HG03520 (cell line): ENCODE measurements around the gene MICAL3.
"Not testable (repeated sequence)": the region's sequence is repeated elsewhere in the genome, so short reads cannot be mapped to it uniquely, and the experiment has no call there.

Experiments
- ATAC-seq: cut with Tn5 transposase; IDR thresholded peaks from one replicate; pipeline ENCODE4 v1.9.1; 2021; ENCODE audit warnings: mild to moderate bottlenecking, moderate library complexity; ENCODE audit not compliant: unreplicated experiment

MICAL3 gene

DNA sequence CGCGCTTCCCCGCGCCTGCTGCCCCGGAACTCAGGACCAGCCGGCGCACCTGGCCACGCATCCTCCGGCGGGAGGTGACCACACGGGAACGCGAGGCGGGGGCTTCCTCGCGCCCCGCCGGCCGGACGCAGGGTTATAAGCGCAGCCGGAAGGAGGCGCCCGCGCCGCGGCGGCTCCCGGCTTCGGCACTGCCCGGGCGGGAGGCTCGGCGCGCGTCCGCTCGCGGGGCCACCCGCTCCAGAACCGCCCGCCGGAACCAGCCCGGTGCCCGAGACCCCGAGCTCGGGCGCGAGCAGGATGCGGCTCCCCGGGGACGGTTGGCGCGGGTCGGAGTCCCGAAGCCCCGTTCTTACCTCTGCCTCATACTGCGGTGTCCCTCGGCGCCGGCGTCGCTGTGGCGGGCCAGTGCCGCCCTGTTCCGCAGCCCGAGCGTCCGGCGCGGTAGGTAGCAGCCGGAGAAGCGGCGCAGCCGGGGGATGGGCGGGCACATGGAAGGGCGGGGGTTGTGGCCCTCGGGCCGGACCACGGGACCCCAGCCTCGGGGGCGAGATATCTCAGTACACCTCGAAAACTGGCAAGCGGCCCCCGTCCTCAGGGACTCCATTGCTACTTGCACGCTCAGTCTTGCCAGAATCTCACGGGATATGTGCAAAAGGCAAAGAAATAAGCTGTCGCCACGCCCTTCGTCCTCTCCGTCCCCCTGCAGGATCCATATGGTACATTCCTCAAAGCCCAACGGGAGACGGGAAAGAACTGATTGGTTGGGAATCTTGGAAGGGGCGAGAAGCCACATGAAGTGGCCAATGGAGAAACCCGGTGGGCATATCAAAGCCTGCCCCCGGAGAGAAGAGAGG lies 23.1 kb downstream of the MICAL3 start:
- ATAC-seq, result no peak

DNA sequence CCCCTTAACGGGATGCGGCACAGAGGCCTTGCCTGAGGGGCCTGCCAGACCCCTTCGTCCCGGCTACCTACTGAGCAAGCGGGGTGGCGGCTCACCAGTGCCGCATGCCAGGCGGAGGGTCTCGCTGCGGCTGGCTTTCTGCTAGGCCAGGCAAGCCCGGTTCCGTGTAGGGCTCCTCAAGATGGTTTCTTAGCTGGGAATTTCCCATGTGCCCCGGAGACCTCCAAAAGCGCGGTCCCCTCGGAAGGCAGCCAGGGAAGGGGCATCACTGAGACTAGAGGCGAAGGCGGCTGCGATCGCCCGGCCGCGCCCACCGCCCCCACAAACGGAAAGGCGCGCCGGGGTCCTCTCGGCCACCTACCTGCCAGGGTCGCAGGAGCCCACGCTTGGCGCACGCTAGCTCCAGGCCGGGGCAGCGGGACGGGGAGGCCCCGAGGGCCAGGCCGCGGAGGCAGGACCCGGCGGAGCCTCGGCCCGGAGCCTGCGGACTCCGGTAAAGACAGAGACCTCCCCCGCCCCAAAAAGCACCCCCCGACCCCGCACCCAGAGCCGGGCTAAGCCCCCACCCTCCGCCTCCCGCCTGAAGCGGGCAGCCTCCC lies 23.8 kb downstream of the MICAL3 start:
- ATAC-seq, result no peak

DNA sequence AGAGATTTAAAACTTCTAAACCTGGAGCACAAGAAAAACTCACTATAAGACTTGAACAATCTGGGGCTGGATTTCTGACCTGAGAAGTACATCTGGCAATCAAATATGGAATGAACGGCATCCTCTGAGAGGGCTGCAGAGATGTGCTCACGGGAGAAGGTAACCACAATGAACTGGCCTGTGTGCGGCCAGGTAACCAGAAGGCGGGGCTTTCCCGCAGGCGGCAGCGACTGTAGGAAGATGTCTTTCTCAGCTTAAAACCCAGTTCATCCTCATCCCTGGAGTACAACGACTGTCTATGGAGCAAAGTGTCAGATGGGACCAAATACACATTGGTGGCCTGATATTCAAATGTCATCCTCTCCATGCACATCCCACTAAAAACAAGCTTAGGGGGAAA lies 24.5 kb downstream of the MICAL3 start:
- ATAC-seq, result no peak

DNA sequence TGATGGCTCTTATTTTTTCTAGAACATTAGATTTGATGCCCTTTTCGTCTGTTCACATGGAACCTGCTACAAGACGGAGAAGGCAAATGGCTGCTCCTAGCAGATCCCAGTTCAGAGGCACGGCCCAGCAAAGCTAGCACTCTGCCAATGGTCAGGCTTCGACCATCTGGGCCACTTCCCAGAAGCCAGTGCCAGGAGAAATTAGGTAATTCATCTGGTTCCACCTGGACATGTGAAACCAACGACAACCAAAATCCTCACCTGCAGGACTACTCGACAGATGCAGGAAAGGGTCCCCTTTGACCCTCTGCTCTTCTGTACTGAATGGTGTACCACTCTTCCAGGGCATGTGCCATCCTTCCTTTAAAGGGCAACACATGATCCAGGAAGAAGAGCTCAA lies 25.4 kb downstream of the MICAL3 start:
- ATAC-seq, result no peak

DNA sequence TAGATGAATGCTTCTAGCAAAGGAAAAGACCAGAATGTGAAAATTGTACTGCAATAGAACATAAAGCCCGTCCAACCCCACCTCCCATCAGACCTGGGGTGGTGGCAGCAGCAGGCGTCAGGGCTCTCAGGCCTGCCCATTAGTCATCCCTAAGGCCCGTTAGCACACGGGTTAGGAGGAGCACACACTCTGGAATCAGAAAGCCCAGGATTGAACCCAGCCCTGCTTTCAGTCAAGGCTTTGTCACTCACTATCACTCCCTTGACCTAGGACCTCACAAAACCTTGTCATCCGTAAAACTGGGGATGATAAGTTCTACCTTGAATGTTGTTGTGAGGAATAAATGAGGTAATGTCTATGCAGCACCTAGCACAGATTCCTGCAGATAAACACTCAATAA lies 26.9 kb downstream of the MICAL3 start:
- ATAC-seq, result no peak

DNA sequence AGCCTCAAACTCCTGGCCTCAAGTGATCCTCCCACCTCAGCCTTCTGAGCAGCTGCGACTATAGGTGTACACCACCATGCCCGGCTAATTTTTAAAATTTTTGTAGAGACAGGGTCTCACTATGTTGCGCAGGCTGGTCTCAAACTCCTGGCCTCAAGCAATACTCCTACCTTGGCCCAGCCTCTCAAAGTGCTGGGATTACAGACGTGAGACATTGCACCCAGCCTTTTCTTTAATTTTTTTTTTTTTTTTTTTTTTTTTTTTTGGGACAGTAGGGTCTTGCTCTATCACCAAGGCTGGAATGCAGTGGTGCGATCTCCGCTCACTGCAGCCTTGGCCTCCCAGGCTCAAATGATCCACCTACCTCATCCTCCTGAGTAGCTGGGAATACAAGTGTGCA lies 29.1 kb downstream of the MICAL3 start:
- ATAC-seq, result not testable (repeated sequence)

DNA sequence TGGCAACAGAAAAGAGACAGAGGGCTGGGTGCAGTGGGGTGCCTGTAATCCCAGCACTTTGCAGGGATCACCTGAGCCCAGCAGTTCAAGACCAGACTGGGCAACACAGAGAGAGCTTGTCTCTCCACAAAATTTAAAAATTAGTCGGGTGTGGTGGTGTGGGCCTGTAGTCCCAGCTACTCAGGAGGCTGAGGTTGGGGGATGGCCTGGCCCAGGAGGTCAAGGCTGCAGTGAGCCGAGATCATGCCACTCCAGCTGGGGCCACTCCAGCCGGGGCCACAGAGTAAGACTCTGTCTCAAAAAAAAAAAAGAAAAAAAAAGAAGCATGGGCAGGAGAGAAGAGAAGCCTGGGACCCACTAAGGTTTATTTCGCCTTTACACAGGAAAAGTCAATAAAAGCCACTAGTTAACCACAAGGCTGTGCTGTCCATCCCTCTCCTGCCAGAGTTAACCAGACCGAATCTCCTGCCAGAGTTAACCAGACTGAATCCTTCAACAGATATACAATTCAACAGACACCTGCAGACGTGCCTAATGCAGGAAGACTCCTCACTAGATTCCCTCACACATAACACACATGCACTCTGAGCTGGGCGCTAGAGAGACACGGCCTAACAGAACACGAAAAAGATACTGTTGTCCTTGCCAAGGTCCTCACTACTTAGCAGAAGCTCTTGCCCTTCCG lies 29.8 kb downstream of the MICAL3 start:
- no peak for ATAC-seq

DNA sequence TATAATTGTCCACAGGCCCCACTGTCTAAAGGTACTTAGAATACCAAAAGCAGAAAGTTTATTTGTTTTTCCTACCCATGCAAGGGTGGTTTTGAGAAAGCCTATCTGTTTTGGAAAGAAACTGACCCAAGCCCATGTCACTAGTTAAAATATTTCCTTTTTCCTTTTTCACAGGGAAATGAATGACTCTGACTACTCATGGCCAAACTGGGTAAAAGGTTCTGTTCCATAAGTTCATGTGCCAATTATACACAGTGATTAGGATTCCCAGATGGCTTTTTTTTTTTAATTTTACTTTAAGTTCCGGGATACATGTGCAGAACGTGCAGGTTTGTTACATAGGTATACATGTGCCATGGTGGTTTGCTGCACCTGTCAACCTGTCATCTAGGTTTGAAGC lies 31.4 kb downstream of the MICAL3 start:
- not testable (repeated sequence) for ATAC-seq

DNA sequence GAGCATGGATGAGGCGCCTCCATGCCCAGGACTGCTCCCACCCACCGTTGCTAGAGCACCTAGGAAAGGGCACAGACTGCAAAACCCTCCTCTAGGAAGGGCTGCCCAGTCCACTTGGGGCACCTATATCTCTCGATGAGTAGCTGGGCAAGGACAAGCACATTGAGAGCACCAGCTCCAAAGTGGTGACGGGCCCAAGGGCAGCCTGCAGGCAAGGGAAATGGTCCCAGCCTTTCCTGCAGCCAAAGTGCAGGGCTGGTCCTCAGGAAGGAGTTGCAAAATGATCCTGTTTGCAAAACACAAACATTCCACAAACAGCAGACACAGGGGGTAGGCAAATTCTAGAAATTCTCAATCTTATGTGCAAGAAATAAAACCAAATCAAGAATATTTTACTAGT lies 32.4 kb downstream of the MICAL3 start:
- ATAC-seq, result not testable (repeated sequence)

DNA sequence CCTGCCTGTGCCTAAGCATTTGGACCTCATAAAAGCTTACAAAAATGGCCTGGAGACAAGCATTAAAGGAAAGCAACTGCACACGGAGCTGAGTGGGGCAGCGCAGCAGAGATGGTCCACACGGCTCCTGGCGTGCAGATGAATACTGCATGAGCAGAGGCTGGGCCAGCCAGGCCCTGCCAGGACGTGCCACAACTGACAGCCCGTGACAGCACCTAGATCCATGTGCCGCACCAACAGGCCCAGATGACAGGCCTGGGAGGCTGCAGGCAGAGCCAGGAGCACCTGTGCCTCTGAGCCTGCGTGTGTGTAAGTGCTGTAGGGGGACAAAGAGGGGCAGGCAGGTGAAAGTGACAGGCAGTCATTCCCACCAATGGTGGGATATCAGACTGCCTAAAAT lies 33.4 kb downstream of the MICAL3 start:
- ATAC-seq, result no peak

DNA sequence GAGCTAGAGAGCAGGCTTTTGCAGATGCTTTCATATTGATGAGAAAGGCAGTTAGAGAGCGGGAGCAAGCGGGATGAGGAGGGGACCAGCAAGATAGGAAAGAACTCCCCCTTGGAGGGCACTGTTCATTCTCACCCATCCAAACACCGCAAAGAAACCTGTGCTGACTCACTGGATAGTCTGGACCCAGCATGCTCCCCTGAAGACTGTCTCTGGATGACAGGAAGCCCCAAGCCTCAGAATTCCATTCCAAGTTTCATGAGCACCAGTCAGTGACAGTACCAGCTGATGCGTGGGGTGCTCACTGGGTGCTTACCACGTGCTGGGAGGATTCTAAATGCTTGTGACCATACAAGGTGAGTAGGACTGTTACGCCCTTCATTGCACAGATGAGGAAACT lies 34.2 kb downstream of the MICAL3 start:
- ATAC-seq, result no peak

DNA sequence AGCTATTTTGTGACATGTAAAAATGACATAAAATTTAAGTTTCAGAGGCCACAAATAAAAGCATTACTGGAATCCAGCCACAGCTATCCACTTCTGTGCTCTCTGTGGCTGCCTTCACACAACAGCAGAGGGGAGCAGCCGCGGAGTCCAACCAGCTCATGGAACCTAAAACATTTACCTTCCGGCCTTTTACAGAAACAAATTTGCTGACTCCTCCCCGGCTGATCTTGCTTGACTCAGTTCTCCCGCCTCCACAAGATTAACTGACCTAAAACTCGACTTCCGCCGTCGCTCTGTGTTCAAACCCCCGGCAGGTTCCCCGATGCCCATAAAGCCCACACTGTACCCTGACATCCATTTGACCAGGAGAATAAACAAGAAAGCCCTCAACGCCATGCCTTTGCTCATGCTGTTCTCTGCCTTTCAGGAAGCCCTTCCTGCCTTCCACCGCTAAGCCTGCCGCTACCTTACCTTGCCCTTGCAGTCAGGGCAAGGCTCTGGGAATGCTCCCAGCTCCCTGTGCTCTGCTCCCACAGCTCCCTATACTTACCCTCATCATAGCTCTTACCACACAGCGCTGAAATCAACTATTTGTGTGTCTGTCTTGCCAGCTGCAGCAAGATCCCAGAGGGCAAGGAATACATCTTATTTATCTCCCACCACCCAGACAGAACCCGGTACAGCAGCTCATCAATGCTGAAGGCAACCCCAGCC lies 35.4 kb downstream of the MICAL3 start:
- ATAC-seq, result no peak

DNA sequence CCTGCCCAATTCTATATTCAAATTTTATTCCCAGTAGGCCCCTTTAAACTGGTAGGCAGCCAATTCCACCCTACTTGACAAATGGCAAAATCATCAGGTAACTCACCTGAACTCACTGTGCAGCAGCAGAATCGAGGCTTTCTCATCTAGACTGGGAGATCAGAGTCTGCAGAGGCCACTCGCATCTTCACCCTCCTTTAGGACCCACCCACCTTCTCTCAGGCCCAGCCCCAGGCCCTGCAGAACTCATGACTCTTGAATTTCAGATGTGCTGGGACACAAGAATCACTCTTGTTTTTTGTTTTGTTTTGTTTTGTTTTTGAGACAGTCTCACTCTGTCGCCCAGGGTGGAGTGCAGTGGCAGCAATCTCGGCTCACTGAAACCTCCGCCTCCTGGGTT lies 38.8 kb downstream of the MICAL3 start:
- no peak for ATAC-seq

DNA sequence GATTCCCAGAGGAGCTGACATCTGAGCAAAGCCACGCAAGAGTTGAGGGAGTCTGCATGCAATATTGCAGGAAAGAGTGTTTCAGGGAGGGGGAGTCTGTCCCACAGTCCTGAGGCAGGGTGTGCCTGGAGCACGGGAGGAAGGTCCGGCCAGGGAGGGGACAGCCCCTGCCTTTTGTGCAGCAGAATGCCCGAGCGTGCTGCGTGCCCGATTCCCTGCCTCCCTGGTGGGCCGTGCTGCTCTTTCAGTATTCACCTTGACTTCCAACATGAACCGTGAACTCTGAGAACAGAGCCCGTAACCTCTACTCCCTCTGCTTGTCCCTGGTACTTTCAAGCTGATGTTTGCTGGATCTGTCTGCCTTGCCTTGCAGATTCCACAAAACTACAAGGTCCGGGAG lies 39.3 kb downstream of the MICAL3 start:
- not testable (repeated sequence) for ATAC-seq

DNA sequence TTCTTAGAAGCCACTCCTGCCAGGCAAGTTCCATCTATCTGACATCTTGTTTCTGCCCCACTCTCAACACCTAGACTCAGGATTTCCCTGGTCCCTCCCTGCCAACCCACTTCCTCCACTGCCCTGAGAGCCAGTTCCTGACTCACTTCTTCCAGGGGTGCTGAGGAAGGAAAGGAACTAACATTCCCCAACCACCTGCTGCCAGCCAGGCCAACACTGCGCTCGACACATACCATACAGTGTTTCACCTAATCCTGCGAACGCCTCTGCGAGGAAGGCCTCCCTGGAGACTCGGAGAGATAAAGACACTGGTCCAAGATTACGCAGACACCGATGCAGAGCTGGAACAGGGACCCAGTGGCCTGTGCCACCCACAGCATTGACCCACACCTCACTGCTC lies 40.2 kb downstream of the MICAL3 start:
- no peak for ATAC-seq

DNA sequence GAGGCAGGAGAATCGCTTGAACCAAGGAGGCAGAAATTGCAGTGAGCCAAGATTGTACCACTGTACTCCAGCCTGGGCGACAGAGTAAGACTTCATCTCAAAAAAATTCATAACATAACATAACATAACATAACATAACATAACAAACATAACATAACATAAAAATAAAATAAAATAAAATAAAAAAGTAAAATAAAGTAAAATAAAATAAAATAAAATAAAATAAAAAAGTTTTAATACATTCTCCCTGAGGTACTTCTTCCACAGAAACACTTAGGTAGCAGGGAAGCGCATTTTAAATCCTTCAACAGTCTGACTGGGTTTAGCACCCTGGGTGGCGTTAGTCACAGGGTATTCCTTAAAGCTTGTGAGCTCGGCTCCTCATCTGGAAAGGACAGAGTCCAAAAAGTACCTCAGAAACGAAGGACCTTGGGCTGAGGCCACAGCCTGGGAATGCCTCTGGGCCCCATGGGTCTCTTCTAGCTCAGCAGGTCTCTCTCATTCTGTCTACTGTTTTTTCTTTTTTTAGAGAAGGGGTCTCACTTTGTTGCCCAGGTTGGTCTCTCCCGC lies 41.7 kb downstream of the MICAL3 start:
- ATAC-seq, result no peak

DNA sequence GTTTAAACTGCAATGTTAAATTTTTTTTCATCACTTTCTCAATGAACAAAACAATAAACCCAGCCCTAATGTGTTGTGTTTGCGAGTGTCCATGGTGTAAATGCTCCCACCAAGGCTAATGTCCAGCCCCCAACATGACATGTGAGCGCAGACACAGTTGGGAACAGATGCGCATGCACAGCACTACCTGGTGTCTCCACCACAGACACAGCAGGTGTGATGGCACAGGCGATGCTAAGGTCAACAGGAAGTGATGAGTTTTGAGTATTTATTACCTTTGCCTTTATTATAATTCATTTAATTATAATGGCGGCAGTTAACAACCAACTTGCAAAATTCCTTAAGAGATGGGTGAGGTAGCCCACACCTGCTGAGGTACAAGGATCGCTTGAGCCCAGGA lies 42.9 kb downstream of the MICAL3 start:
- ATAC-seq, result no peak

DNA sequence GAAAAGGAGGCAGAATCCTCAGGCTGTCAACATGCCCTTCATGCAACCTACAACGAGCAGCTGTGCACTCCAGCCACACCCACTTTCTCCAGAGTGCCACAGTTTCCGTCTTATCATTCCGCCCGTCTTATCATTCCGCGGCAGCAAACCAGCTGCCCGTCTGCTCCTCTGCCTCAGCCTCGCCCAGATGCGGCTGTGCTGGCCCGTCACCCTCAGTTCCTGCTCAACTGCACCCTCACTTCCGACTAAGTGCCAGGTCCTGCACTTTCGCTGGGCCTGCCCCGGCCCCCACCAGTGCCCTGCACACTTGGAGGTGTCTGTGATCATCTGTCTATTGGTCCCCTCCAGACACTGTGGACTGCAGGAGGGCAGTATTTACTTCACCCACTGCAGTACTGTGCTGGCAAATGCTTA lies 43.7 kb downstream of the MICAL3 start:
- no peak for ATAC-seq

DNA sequence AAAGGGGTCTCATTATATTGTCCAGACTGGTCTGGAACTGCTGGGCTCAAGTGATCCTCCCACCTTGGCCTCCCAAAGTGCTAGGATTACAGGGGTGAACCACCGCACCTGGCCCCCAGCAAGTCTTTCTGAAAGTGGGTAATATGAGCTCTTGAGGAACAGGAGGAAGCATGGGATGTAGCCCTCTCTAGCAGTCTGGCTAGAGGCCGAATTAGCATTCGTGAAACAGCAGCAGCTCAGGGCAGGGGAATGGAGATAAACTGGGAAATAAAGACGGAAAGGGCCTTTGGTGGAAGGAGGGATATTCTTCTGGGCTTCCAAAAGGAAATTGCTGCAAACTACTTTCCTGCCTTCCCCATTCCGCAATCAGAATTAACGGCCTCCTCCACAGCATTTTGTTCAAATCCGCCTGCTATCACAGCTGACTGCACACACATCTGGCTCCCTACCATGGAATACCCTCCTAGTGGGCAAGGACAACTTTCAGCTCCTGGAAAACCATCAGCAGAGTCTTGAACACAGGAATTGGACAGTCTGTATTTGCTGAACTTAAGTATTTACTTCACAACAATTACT lies 44.3 kb downstream of the MICAL3 start:
- no peak for ATAC-seq

DNA sequence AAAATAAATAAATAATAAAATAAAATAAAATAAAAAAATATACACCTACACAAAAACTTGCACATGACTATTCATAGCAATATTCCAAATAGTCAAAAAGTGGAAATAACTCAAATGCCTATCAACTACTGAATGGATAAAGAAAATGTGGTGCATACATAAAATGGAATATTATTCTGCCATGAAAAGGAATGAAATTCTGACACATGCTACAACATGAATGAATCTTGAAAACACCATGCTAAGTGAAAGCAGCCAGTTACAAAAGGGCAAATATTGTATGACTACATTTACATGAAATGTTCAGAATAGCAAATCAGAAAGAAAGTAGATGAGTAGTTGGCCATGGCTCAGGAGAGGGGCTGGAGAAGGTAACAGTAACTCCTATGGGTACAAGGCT lies 46.3 kb downstream of the MICAL3 start:
- ATAC-seq, result no peak

DNA sequence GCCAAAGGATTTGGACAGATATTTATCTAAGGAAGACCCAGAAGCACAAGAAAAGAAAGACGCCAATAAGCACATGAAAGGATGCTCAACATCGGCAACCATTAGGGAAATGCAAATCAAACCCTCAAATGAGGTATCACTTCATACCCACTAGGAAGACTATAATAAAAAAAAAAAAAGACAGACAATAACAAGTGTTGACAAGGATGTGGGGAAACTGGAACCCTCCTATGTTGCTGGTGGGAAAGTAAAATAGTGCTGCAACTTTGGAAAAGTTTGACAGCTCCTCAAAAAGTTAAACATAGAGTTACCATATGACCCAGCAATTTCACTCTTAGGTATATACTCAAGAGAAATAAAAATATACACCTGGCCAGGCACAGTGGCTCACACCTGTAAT lies 47.0 kb downstream of the MICAL3 start:
- ATAC-seq, result no peak
